ENCODE results near the gene EFCAB8. TPM values are rescaled to one million over a fixed set of nuclear protein-coding genes. Genes with fewer than 3 reads are reported as not detected.
A peak's percentile ranks its signal among the peaks of the same experiment; 100 is the strongest.
"Not testable (repeated sequence)": the region's sequence is repeated elsewhere in the genome, so short reads cannot be mapped to it uniquely, and the experiment has no call there.

The EFCAB8 gene
- total RNA-seq, 1 donor from 2014 or later: 0.41 TPM

DNA sequence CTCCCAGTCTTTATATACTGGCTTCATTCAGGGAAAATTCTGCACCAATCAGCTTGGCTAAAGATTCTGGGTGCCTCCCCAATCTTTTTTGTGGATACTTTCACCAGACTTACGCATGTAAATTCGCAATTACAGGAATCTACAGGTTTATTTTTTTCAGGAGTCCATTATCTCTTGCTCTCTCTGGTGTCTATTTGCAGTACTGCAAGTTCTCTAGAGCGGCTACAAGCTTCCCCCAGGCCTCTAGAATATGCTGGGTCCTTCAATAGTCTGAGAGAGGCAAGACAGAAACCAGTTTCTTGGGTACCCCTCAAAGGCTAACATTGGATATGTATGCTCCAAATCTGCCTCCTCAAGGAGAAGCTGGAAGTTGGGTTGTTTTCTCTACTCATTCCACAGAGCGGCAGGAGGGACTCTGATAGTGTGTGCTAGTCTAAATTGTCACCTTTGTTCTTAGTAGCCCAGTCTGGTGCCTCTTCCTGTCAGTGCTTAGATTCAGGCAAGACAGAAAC is 87.0 kb downstream of the EFCAB8 start:
- Histone ChIP-seq H3K27me3 (ENCODE audit: insufficient read depth, low read length) (no peaks in the 10 kb centered on the region), H4K20me1 (ENCODE audit: insufficient read depth, low read length) (no peaks in the 10 kb centered on the region), H3K4me3 (ENCODE audit: insufficient read depth, low read depth, low read length) (no peak overlapping the region), H3K4me2 (ENCODE audit: low read length) (no peak overlapping the region), H3K79me2 (ENCODE audit: insufficient read depth, low read length) (no peaks in the 10 kb centered on the region), H3K36me3 (ENCODE audit: insufficient read depth, low read length) (no peaks in the 10 kb centered on the region), H3K4me1 (ENCODE audit: insufficient read depth, low read length) (no peaks in the 10 kb centered on the region), H3K9ac (ENCODE audit: low read length) (no peak overlapping the region), H2AFZ (ENCODE audit: low read depth, low read length) (no peak overlapping the region), H3K9me3 (ENCODE audit: insufficient read depth, low read depth, low read length) (no peaks in the 10 kb centered on the region), H3K27ac (ENCODE audit: low read depth, low read length) (no peak overlapping the region)
- no peak overlapping the region for H3K27ac Mint-ChIP-seq (ENCODE audit: unreplicated experiment)
- peaks cover 4% of the 10 kb centered on the region for H3K4me1 Mint-ChIP-seq (ENCODE audit: low read depth, unreplicated experiment)
- H3K4me3 Mint-ChIP-seq (ENCODE audit: unreplicated experiment): no peak overlapping the region
- TF ChIP-seq, protein P1, sequence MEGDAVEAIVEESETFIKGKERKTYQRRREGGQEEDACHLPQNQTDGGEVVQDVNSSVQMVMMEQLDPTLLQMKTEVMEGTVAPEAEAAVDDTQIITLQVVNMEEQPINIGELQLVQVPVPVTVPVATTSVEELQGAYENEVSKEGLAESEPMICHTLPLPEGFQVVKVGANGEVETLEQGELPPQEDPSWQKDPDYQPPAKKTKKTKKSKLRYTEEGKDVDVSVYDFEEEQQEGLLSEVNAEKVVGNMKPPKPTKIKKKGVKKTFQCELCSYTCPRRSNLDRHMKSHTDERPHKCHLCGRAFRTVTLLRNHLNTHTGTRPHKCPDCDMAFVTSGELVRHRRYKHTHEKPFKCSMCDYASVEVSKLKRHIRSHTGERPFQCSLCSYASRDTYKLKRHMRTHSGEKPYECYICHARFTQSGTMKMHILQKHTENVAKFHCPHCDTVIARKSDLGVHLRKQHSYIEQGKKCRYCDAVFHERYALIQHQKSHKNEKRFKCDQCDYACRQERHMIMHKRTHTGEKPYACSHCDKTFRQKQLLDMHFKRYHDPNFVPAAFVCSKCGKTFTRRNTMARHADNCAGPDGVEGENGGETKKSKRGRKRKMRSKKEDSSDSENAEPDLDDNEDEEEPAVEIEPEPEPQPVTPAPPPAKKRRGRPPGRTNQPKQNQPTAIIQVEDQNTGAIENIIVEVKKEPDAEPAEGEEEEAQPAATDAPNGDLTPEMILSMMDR (IDR thresholded peaks at IDR 0.05; ENCODE audit: insufficient read depth, low read depth, low read length): peak; percentile 56
- no peak for TF ChIP-seq EZH2 (IDR thresholded peaks at IDR 0.05; ENCODE audit: insufficient read depth, low read length)
- FAIRE-seq: no peak
- no peaks in the 10 kb centered on the region for H3K36me3 Mint-ChIP-seq (ENCODE audit: low read depth, unreplicated experiment)
- DNase-seq (ENCODE audit: low read depth): no peak
- peaks cover 30% of the 10 kb centered on the region for H3K27me3 Mint-ChIP-seq (ENCODE audit: low read depth, unreplicated experiment)
- H3K9me3 Mint-ChIP-seq (ENCODE audit: unreplicated experiment): no peaks in the 10 kb centered on the region

DNA sequence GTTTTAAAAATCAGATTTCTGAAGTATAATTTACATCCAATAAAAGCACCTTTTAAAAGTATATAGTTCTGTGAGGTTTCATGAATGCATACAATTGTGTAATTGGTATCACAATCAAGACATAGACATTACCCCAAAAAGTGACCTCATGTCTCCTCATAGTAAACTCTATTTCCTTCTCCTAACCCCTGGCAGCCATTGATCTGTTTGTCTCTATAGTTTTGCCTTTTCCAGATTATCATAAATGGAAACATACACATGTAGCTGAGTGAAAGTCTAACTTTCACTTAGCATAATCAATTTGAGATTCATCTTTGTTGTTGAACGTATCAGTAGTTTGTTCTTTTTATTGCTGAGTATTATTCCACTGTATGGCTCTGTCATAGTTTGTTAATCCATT is 87.9 kb downstream of the EFCAB8 start:
- Mint-ChIP-seq H3K27ac (ENCODE audit: unreplicated experiment) (no peak overlapping the region), H3K4me3 (ENCODE audit: unreplicated experiment) (no peak overlapping the region)
- no peaks in the 10 kb centered on the region for H3K4me1 ChIP-seq (ENCODE audit: insufficient read depth, low read length)

DNA sequence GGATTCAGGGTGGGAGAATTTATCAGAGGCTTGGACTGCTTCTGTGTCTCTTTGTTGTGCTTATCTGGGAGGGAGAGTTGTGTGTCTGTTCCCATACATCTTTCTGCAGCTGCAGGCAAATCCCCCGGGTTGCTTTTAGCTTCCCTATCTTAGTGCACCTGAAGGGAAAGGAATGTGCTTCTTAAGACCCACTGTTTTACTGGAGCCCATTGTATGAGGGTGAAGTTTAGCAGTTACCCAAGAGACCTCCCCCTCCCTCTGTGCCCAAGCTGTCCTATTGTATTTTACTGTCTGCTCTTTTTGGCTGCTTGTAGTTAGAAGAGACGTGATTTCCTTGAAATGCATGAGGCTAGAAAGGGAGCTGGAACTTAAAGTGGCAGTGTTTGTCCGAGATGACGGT is 91.8 kb downstream of the EFCAB8 start:
- not testable (repeated sequence) for H3K4me2 ChIP-seq (ENCODE audit: low read length); H3K36me3 ChIP-seq (ENCODE audit: insufficient read depth, low read length); DNase-seq (ENCODE audit: low read depth); H3K4me1 Mint-ChIP-seq (ENCODE audit: low read depth, unreplicated experiment); H4K20me1 ChIP-seq (ENCODE audit: insufficient read depth, low read length); H3K27me3 ChIP-seq (ENCODE audit: insufficient read depth, low read length); H3K27ac ChIP-seq (ENCODE audit: low read depth, low read length); H3K4me3 Mint-ChIP-seq (ENCODE audit: unreplicated experiment); H3K79me2 ChIP-seq (ENCODE audit: insufficient read depth, low read length); H2AFZ ChIP-seq (ENCODE audit: low read depth, low read length); H3K9me3 ChIP-seq (ENCODE audit: insufficient read depth, low read depth, low read length); FAIRE-seq; H3K4me3 ChIP-seq (ENCODE audit: insufficient read depth, low read depth, low read length); H3K36me3 Mint-ChIP-seq (ENCODE audit: low read depth, unreplicated experiment); H3K27ac Mint-ChIP-seq (ENCODE audit: unreplicated experiment); H3K4me1 ChIP-seq (ENCODE audit: insufficient read depth, low read length); H3K9me3 Mint-ChIP-seq (ENCODE audit: unreplicated experiment); H3K9ac ChIP-seq (ENCODE audit: low read length)
- peaks cover 50% of the 10 kb centered on the region for H3K27me3 Mint-ChIP-seq (ENCODE audit: low read depth, unreplicated experiment)

More for the DNA sequence above, 87.9 kb downstream of the EFCAB8 start:
- Histone ChIP-seq H3K4me3 (ENCODE audit: insufficient read depth, low read depth, low read length) (no peak overlapping the region), H3K27ac (ENCODE audit: low read depth, low read length) (no peak overlapping the region), H3K79me2 (ENCODE audit: insufficient read depth, low read length) (no peaks in the 10 kb centered on the region), H2AFZ (ENCODE audit: low read depth, low read length) (no peak overlapping the region), H3K27me3 (ENCODE audit: insufficient read depth, low read length) (peaks cover 5% of the 10 kb centered on the region), H4K20me1 (ENCODE audit: insufficient read depth, low read length) (no peaks in the 10 kb centered on the region), H3K36me3 (ENCODE audit: insufficient read depth, low read length) (no peaks in the 10 kb centered on the region), H3K9ac (ENCODE audit: low read length) (no peak overlapping the region), H3K9me3 (ENCODE audit: insufficient read depth, low read depth, low read length) (no peaks in the 10 kb centered on the region), H3K4me2 (ENCODE audit: low read length) (no peak overlapping the region)
- no peak for TF ChIP-seq EZH2 (IDR thresholded peaks at IDR 0.05; ENCODE audit: insufficient read depth, low read length)
- TF ChIP-seq, protein P1 (IDR thresholded peaks at IDR 0.05; ENCODE audit: insufficient read depth, low read depth, low read length): no peak
- no peak for FAIRE-seq
- Mint-ChIP-seq H3K4me1 (ENCODE audit: low read depth, unreplicated experiment) (peaks cover 4% of the 10 kb centered on the region), H3K27me3 (ENCODE audit: low read depth, unreplicated experiment) (peaks cover 35% of the 10 kb centered on the region), H3K9me3 (ENCODE audit: unreplicated experiment) (no peaks in the 10 kb centered on the region), H3K36me3 (ENCODE audit: low read depth, unreplicated experiment) (no peaks in the 10 kb centered on the region)
- DNase-seq (ENCODE audit: low read depth): no peak

Data from astrocyte (in vitro differentiated cells and primary cell).